ENCODE measurements around the gene DUSP11.

DNA sequence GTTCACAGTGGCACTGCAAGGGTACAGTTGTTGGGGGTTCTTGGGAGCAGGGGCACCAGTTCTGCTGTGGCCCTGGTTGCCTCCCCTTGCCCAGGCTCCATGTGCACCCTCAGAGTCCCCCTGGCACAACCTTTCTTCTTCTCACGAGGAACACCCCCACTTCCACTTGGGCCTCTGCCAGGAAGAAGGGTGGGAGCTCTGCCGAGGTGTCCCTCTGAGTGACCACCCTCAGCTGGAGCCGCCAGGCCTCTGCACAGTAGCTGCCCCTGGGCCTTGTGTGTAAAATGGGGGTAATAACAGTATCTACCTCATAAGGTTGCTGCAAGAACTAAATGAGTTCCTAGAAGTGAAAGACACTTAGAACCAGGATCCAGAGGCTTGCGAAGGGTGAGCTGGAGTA, 51.2 kb downstream of the DUSP11 start:
- TF ChIP-seq, protein P1, sequence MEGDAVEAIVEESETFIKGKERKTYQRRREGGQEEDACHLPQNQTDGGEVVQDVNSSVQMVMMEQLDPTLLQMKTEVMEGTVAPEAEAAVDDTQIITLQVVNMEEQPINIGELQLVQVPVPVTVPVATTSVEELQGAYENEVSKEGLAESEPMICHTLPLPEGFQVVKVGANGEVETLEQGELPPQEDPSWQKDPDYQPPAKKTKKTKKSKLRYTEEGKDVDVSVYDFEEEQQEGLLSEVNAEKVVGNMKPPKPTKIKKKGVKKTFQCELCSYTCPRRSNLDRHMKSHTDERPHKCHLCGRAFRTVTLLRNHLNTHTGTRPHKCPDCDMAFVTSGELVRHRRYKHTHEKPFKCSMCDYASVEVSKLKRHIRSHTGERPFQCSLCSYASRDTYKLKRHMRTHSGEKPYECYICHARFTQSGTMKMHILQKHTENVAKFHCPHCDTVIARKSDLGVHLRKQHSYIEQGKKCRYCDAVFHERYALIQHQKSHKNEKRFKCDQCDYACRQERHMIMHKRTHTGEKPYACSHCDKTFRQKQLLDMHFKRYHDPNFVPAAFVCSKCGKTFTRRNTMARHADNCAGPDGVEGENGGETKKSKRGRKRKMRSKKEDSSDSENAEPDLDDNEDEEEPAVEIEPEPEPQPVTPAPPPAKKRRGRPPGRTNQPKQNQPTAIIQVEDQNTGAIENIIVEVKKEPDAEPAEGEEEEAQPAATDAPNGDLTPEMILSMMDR (IDR thresholded peaks at IDR 0.05; ENCODE audit: insufficient read depth, low read length): no peak
- TF ChIP-seq, protein P2, sequence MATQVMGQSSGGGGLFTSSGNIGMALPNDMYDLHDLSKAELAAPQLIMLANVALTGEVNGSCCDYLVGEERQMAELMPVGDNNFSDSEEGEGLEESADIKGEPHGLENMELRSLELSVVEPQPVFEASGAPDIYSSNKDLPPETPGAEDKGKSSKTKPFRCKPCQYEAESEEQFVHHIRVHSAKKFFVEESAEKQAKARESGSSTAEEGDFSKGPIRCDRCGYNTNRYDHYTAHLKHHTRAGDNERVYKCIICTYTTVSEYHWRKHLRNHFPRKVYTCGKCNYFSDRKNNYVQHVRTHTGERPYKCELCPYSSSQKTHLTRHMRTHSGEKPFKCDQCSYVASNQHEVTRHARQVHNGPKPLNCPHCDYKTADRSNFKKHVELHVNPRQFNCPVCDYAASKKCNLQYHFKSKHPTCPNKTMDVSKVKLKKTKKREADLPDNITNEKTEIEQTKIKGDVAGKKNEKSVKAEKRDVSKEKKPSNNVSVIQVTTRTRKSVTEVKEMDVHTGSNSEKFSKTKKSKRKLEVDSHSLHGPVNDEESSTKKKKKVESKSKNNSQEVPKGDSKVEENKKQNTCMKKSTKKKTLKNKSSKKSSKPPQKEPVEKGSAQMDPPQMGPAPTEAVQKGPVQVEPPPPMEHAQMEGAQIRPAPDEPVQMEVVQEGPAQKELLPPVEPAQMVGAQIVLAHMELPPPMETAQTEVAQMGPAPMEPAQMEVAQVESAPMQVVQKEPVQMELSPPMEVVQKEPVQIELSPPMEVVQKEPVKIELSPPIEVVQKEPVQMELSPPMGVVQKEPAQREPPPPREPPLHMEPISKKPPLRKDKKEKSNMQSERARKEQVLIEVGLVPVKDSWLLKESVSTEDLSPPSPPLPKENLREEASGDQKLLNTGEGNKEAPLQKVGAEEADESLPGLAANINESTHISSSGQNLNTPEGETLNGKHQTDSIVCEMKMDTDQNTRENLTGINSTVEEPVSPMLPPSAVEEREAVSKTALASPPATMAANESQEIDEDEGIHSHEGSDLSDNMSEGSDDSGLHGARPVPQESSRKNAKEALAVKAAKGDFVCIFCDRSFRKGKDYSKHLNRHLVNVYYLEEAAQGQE (IDR thresholded peaks at IDR 0.05; ENCODE audit: insufficient replicate concordance, low read depth): no peak
- no peak for TF ChIP-seq GABPA (IDR thresholded peaks at IDR 0.05; ENCODE audit: low read depth)
- TF ChIP-seq POLR2AphosphoS5 (IDR thresholded peaks at IDR 0.05; ENCODE audit: low read depth): no peak

Data from HL-60 (cell line).